ENCODE data around the gene SMIM13. TPM values are rescaled to one million over a fixed set of nuclear protein-coding genes. Genes with fewer than 3 reads are reported as not detected.

The SMIM13 gene
- 4.1 to 7.7 TPM (median 5.4 TPM) in 3 replicates for polyA plus RNA-seq
- 9.0 TPM for polyA plus RNA-seq (2011; ENCODE audit: low read depth)
- 4.0 and 6.8 TPM in 2 replicates for polyA plus RNA-seq (2011; cell fraction: cytosol; rRNA removed)
- polyA plus RNA-seq (2011; cell fraction: nucleus; rRNA removed) = 5.1 and 6.7 TPM in 2 replicates
- polyA plus RNA-seq (2012; ENCODE audit: low replicate concordance) = 10.1 and 11.7 TPM in 2 replicates
- 1.4 to 6.5 TPM (median 4.3 TPM) in 3 replicates for polyA minus RNA-seq
- polyA minus RNA-seq (2011; cell fraction: cytosol; rRNA and poly(A)+ RNA removed) = 11.9 TPM
- 3.9 and 9.3 TPM in 2 replicates for polyA minus RNA-seq (2011; cell fraction: nucleus; rRNA and poly(A)+ RNA removed)

DNA sequence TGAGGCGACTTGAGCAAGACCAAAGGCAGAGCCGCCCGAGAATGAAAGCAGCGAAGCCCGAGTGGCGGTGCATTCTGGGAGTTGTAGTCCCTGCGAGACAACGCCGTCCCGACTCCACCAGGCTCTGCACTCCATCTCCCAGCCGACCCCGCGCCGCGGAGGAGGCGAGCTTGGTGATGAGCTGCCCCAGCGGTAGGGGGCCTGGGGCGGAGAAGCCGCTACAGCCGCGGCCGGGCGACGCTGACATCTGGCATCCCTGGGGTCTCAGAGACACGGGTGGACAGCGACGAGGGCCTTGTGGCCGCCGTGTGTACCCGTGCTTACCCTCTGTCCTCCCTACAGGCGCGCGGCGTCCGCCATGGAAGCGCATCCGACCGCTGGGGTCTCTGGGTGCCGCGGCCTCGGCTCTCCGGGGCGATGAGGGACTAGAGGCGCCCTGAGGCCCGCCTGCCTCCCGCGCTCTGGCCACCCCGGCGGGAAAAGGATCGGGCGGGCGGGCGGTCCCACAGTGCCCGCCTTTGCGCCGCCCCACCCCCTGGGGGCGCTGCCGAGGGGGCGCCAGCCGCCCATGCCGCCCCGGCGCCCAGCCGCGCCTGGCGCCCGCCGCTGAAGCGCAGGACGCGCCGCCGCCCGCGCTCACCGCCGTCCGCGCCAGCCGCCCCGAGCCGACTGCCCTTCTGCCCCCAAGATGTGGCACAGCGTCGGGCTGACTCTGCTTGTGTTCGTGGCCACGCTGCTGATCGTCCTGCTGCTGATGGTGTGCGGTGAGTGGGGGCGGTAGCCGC, at the start of gene SMIM13:
Gene SMIM13 (plus strand): TSS at position 209 of the 785 bp plus-strand sequence. CDS start 480 bp downstream, at position 689.
- peak; percentile 71 for DNase-seq (ENCODE audit: low read depth, low spot score)
- H3K4me3 ChIP-seq (ENCODE audit: control insufficient read depth in 2 of 3, extremely low read depth in 1 of 3, insufficient read depth in 2 of 3, low read depth in 1 of 3, low read length in 3 of 3) = peak within 1 kb of the TSS; percentile 69 to 98 (median 91)
- peaks cover under 1% of the 10 kb centered on the region for H4K20me1 ChIP-seq (ENCODE audit: control insufficient read depth, extremely low read depth, insufficient read depth, low read length)
- H3K36me3 ChIP-seq (ENCODE audit: control insufficient read depth in 2 of 2, extremely low read depth in 1 of 2, insufficient read depth in 2 of 2, low read length in 2 of 2) = peaks cover 0 to 2% of the 10 kb centered on the region in 2 experiments
- H3K4me1 ChIP-seq (ENCODE audit: control insufficient read depth, extremely low read depth, insufficient read depth, low read length) = peaks cover 13% of the 10 kb centered on the region
- peak within 1 kb of the TSS; percentile 91 for H3K27ac ChIP-seq (ENCODE audit: control insufficient read depth, insufficient read depth, low read length)
- H3K9ac ChIP-seq (ENCODE audit: control insufficient read depth, extremely low read depth, insufficient read depth, low read length) = peak within 1 kb of the TSS; percentile 93
- H3K9me1 ChIP-seq (ENCODE audit: control insufficient read depth, extremely low read depth, insufficient read depth, low read length) = no peaks in the 10 kb centered on the region
- H2AFZ ChIP-seq (ENCODE audit: control insufficient read depth, low read length) = peak within 1 kb of the TSS; percentile 98
- FAIRE-seq = no peak
- TF ChIP-seq, protein P1, sequence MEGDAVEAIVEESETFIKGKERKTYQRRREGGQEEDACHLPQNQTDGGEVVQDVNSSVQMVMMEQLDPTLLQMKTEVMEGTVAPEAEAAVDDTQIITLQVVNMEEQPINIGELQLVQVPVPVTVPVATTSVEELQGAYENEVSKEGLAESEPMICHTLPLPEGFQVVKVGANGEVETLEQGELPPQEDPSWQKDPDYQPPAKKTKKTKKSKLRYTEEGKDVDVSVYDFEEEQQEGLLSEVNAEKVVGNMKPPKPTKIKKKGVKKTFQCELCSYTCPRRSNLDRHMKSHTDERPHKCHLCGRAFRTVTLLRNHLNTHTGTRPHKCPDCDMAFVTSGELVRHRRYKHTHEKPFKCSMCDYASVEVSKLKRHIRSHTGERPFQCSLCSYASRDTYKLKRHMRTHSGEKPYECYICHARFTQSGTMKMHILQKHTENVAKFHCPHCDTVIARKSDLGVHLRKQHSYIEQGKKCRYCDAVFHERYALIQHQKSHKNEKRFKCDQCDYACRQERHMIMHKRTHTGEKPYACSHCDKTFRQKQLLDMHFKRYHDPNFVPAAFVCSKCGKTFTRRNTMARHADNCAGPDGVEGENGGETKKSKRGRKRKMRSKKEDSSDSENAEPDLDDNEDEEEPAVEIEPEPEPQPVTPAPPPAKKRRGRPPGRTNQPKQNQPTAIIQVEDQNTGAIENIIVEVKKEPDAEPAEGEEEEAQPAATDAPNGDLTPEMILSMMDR (optimal IDR thresholded peaks at IDR 0.05 in 1 of 3, IDR thresholded peaks at IDR 0.05 in 1 of 3, conservative IDR thresholded peaks at IDR 0.05 in 1 of 3; ENCODE audit: extremely low read depth in 1 of 3, insufficient read depth in 2 of 3, low read length in 3 of 3) = peak; percentile 14 to 52 (median 44)
- no peak for TF ChIP-seq EZH2 (IDR thresholded peaks at IDR 0.05; ENCODE audit: low read length)
- H3K9me3 ChIP-seq (ENCODE audit: control insufficient read depth, low read depth, low read length) = no peaks in the 10 kb centered on the region
- no peaks in the 10 kb centered on the region for H3K27me3 ChIP-seq (ENCODE audit: control insufficient read depth, extremely low read depth, insufficient read depth, low read length)
- peak within 1 kb of the TSS; percentile 92 for H3K4me2 ChIP-seq (ENCODE audit: control insufficient read depth, extremely low read depth, insufficient read depth, low read depth, low read length)
- dilution Hi-C loops (cut with MboI; ENCODE audit: extremely low pct_ligation_motif_present, low sequenced_read_pairs) = no loop called here
- peaks cover 49% of the 10 kb centered on the region for H3K79me2 ChIP-seq (ENCODE audit: control insufficient read depth, insufficient read depth, low read length)

- no peaks in the 10 kb centered on the region for H3K36me3 ChIP-seq (ENCODE audit: control insufficient read depth in 2 of 2, extremely low read depth in 1 of 2, insufficient read depth in 2 of 2, low read length in 2 of 2)
- no peaks in the 10 kb centered on the region for H3K79me2 ChIP-seq (ENCODE audit: control insufficient read depth, insufficient read depth, low read length)
- H4K20me1 ChIP-seq (ENCODE audit: control insufficient read depth, extremely low read depth, insufficient read depth, low read length) = no peaks in the 10 kb centered on the region
- DNase-seq (ENCODE audit: low read depth, low spot score) (no peak), FAIRE-seq (no peak)
- dilution Hi-C loops (cut with MboI; ENCODE audit: extremely low pct_ligation_motif_present, low sequenced_read_pairs) = no loop called here
- no peak within 1 kb of the TSS for H3K9ac ChIP-seq (ENCODE audit: control insufficient read depth, extremely low read depth, insufficient read depth, low read length)
- H3K4me3 ChIP-seq (ENCODE audit: control insufficient read depth in 2 of 3, extremely low read depth in 1 of 3, insufficient read depth in 2 of 3, low read depth in 1 of 3, low read length in 3 of 3) = peak within 1 kb of the TSS; percentile 38 to 53 (median 51)
- H3K9me1 ChIP-seq (ENCODE audit: control insufficient read depth, extremely low read depth, insufficient read depth, low read length) = no peaks in the 10 kb centered on the region
- no peak within 1 kb of the TSS for H2AFZ ChIP-seq (ENCODE audit: control insufficient read depth, low read length)
- TF ChIP-seq, protein P1 (optimal IDR thresholded peaks at IDR 0.05 in 1 of 3, IDR thresholded peaks at IDR 0.05 in 1 of 3, conservative IDR thresholded peaks at IDR 0.05 in 1 of 3; ENCODE audit: extremely low read depth in 1 of 3, insufficient read depth in 2 of 3, low read length in 3 of 3) = peak in 2 of 3 experiments; percentile 64 to 90
- no peak for TF ChIP-seq EZH2 (IDR thresholded peaks at IDR 0.05; ENCODE audit: low read length)
- peak within 1 kb of the TSS; percentile 56 for H3K4me2 ChIP-seq (ENCODE audit: control insufficient read depth, extremely low read depth, insufficient read depth, low read depth, low read length)
- no peaks in the 10 kb centered on the region for H3K9me3 ChIP-seq (ENCODE audit: control insufficient read depth, low read depth, low read length)
- no peak within 1 kb of the TSS for H3K27ac ChIP-seq (ENCODE audit: control insufficient read depth, insufficient read depth, low read length)
- no peaks in the 10 kb centered on the region for H3K4me1 ChIP-seq (ENCODE audit: control insufficient read depth, extremely low read depth, insufficient read depth, low read length)
- H3K27me3 ChIP-seq (ENCODE audit: control insufficient read depth, extremely low read depth, insufficient read depth, low read length) = peaks cover 40% of the 10 kb centered on the region
Measured at GRCh38 chr6:11043961-11044711, 49.5 kb upstream of the SMIM13 start, which contains the start of gene ELOVL2. TSS of gene ELOVL2 (minus strand) at chr6:11044305. CDS start at chr6:11044230, 75 bp downstream.

All from keratinocyte (primary cell).